Measurements from ENCODE around the gene MACROD2.

DNA sequence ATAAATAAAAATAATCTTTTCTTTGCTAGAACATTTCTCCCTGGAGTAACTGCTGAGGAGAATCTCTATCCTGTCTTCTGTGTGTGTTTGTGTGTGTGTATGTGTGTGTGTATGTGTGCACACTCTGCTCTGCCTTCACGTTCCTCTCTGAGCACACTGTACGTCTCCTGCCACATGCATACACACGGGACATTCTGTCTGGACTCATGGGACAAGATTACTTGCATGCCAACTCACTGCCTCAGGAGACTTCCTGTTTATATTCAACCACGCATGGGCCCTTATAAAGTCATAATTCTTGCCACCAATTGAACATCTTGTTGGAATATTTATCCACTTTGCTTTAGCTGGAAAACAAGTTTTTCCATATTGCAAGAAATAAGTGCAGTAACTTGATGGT is 1647.4 kb downstream of the MACROD2 start:
- no peak for TF ChIP-seq EZH2 (IDR thresholded peaks at IDR 0.05; ENCODE audit: borderline replicate concordance, low read depth, low read length, poor library complexity, severe bottlenecking)
- TF ChIP-seq, protein P1, sequence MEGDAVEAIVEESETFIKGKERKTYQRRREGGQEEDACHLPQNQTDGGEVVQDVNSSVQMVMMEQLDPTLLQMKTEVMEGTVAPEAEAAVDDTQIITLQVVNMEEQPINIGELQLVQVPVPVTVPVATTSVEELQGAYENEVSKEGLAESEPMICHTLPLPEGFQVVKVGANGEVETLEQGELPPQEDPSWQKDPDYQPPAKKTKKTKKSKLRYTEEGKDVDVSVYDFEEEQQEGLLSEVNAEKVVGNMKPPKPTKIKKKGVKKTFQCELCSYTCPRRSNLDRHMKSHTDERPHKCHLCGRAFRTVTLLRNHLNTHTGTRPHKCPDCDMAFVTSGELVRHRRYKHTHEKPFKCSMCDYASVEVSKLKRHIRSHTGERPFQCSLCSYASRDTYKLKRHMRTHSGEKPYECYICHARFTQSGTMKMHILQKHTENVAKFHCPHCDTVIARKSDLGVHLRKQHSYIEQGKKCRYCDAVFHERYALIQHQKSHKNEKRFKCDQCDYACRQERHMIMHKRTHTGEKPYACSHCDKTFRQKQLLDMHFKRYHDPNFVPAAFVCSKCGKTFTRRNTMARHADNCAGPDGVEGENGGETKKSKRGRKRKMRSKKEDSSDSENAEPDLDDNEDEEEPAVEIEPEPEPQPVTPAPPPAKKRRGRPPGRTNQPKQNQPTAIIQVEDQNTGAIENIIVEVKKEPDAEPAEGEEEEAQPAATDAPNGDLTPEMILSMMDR (conservative IDR thresholded peaks at IDR 0.05; ENCODE audit: low read depth, low read length), result no peak
